Activated CD4-positive, alpha-beta memory T cell treated with anti-CD3 and anti-CD28 coated beads for 36 hours (primary cell): ENCODE results near the gene IFIT1. TPM values are rescaled to one million over a fixed set of nuclear protein-coding genes. Genes with fewer than 3 reads are reported as not detected.

Experiments
- CTCF ChIA-PET: fragments of 350-600 bp; sonication (Branson Sonifier 250); formaldehyde crosslinking; loops from one replicate; lab custom pipeline; 2021; ENCODE audit warnings: antibody characterized with exemption, inconsistent platforms; lab: Charles Lee
- POLR2A ChIA-PET: fragments of 350-600 bp; sonication (Branson Sonifier 250); formaldehyde crosslinking; loops from one replicate; lab custom pipeline; 2021; ENCODE audit warnings: antibody characterized with exemption; lab: Charles Lee
- DNase-seq: peaks from one replicate; pipeline ENCODE4 v3.0.0-alpha.2; 2020
- H3K27ac Mint-ChIP-seq: one replicate; pipeline ENCODE4 v1.8.0; 2021; ENCODE audit warnings: mixed read lengths
- H3K27me3 Mint-ChIP-seq: one replicate; pipeline ENCODE4 v1.8.0; 2021; ENCODE audit warnings: mixed read lengths
- H3K36me3 Mint-ChIP-seq: one replicate; pipeline ENCODE4 v1.8.0; 2021; ENCODE audit warnings: mixed read lengths
- H3K4me1 Mint-ChIP-seq: one replicate; pipeline ENCODE4 v1.8.0; 2021; ENCODE audit warnings: low read depth, mixed read lengths
- H3K4me3 Mint-ChIP-seq: one replicate; pipeline ENCODE4 v1.8.0; 2021; ENCODE audit warnings: mild to moderate bottlenecking, mixed read lengths
- H3K9me3 Mint-ChIP-seq: one replicate; pipeline ENCODE4 v1.8.0; 2021; ENCODE audit warnings: mixed read lengths
- intact Hi-C: fragments of 100-400 bp; cut with micrococcal nuclease; formaldehyde crosslinking; loops from one replicate; pipeline ENCODE4 v1.15.1; 2023
- total RNA-seq, 2 experiments: library from RNA; stranded (reverse); gene quantifications; one replicate each; pipeline ENCODE4 v1.2.3, GENCODE V29; 2021

Gene IFIT1
- total RNA-seq, 2 experiments from 2014 or later = 5.2 to 5.5 TPM

DNA sequence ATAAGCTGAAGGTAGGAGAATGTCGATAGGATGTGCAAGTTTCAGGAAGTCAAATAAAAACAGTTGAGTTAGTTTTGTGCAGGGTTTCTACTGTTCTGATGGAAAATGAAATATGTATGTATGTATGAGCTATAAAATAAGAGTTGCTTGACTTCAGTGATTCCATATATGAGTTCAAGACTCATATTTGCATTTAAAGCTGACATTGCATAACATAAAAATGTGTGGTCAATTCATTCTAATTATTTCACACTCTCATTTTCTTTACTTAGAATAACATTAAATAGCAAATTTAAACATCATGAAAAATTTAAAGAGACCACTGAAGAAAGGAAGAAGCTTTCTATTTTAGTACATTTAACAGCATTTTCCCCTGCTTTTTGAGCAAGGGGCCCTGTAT, 59.8 kb downstream of the IFIT1 start:
- POLR2A ChIA-PET = no interaction called here
- H3K36me3 Mint-ChIP-seq = no peaks in the 10 kb centered on the region
- CTCF ChIA-PET = no interaction called here

DNA sequence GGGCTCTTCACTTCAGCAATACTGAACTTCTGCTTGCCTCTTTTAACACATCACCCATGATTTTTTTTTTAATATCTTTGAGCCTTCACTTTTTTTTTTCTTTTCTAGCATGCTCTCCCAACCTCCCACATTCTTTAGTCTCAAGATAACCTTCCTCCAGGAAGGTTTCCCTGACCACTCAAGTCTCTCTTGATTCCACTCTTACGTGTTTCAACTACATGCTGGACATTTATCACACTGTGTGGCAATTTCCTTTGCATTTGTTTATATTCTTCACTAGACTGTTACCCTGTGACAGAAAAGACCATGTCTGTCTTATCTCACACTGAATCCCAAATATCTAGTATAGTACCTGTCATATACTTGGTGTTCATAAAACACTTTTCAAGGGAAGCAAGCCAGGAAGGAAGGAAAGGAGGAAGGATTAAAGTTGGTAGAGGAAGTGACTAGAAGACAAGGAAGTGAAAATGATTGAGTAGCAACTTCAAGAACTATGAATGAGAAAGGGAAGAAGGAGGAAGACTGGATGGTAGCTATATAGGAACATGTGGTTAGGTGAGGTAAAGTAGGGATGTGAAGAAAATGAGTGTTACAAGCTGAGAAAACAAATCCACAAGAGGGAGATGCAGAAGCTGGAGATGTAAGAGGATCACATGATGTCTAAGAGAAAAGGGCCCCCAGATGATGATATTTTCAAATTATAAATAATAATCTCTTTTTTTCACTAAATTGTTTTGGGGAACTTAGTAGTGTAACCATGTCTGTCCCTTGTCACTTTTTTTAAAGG, 62.3 kb downstream of the IFIT1 start:
- ChIA-PET POLR2A (no interaction called here), CTCF (no interaction called here)
- H3K27me3 Mint-ChIP-seq = no peaks in the 10 kb centered on the region
- intact Hi-C loops = no loop called here
- H3K4me3 Mint-ChIP-seq = no peak overlapping the region
- H3K36me3 Mint-ChIP-seq = no peaks in the 10 kb centered on the region
- no peaks in the 10 kb centered on the region for H3K4me1 Mint-ChIP-seq
- DNase-seq = no peak
- no peaks in the 10 kb centered on the region for H3K9me3 Mint-ChIP-seq
- H3K27ac Mint-ChIP-seq = no peak overlapping the region

More for the DNA sequence above, 59.8 kb downstream of the IFIT1 start:
- no peak overlapping the region for H3K4me3 Mint-ChIP-seq
- no peaks in the 10 kb centered on the region for H3K27me3 Mint-ChIP-seq
- intact Hi-C loops = no loop called here
- H3K4me1 Mint-ChIP-seq = no peaks in the 10 kb centered on the region
- H3K9me3 Mint-ChIP-seq = no peaks in the 10 kb centered on the region
- no peak overlapping the region for H3K27ac Mint-ChIP-seq
- no peak for DNase-seq

Other genes with a start within 250 kb of the IFIT1 start
- gene CH25H, start 185.3 kb upstream of the IFIT1 start, total RNA-seq = under 1 TPM in 1 of 2 experiments, not detected in 1; 0.12 TPM
- gene LIPA, start 140.8 kb upstream of the IFIT1 start, total RNA-seq = 10 to 100 TPM; 22.7 to 23.8 TPM
- gene IFIT2, start 90.6 kb upstream of the IFIT1 start, total RNA-seq = 10 to 100 TPM; 26.6 to 27.7 TPM
- gene IFIT3, start 64.6 kb upstream of the IFIT1 start, total RNA-seq = 10 to 100 TPM; 14.7 to 15.2 TPM
- gene IFIT1B, start 14.6 kb upstream of the IFIT1 start, total RNA-seq = not detected
- 10 to 100 TPM; 10.1 to 10.9 TPM for gene IFIT5, start 21.9 kb downstream of the IFIT1 start, total RNA-seq
- not detected for gene SLC16A12, start 143.0 kb downstream of the IFIT1 start, total RNA-seq